Activated CD8-positive, alpha-beta memory T cell treated with anti-CD3 and anti-CD28 coated beads, Interleukin-2, amount 50 U/mL, for 4 hours (primary cell): ENCODE data around the gene C2orf78.
A peak's percentile ranks its signal among the peaks of the same experiment; 100 is the strongest.
"Not testable (repeated sequence)": the region's sequence is repeated elsewhere in the genome, so short reads cannot be mapped to it uniquely, and the experiment has no call there.

Experiments used
- DNase-seq: peaks from one replicate; pipeline ENCODE4 v3.0.0-alpha.2; 2020

The C2orf78 gene

GRCh38 chr2:73783883-73784282 is at the start of gene C2orf78:
C2orf78 (plus strand) TSS chr2:73784183; CDS start chr2:73784310, 127 bp downstream.
- DNase-seq, result not testable (repeated sequence)

- no peak for DNase-seq
Observed at GRCh38 chr2:73736378-73736777, 47.6 kb upstream of the C2orf78 start.

GRCh38 chr2:73736855-73737779 is 46.9 kb upstream of the C2orf78 start, which contains the start of gene TPRKB:
TPRKB (minus strand) TSS chr2:73737345; CDS start chr2:73734569, 2,776 bp downstream.
- peak; percentile 95 for DNase-seq

- DNase-seq, result no peak
Observed at GRCh38 chr2:73739101-73739500, 44.9 kb upstream of the C2orf78 start.

GRCh38 chr2:73740767-73741166 is 43.2 kb upstream of the C2orf78 start:
- no peak for DNase-seq

GRCh38 chr2:73746015-73746876 is 37.7 kb upstream of the C2orf78 start:
- no peak for DNase-seq

GRCh38 chr2:73746877-73747208 is 37.1 kb upstream of the C2orf78 start:
- DNase-seq, result no peak

- DNase-seq, result no peak
Observed at GRCh38 chr2:73749314-73749713, 34.7 kb upstream of the C2orf78 start.

GRCh38 chr2:73754332-73754731 is 29.7 kb upstream of the C2orf78 start:
- not testable (repeated sequence) for DNase-seq

GRCh38 chr2:73759285-73759764 is 24.7 kb upstream of the C2orf78 start:
- no peak for DNase-seq

GRCh38 chr2:73759904-73760303 is 24.1 kb upstream of the C2orf78 start:
- DNase-seq, result no peak

- DNase-seq, result no peak
Observed at GRCh38 chr2:73762571-73762970, 21.4 kb upstream of the C2orf78 start.

GRCh38 chr2:73764945-73765344 is 19.0 kb upstream of the C2orf78 start:
- no peak for DNase-seq

GRCh38 chr2:73766349-73766748 is 17.6 kb upstream of the C2orf78 start:
- DNase-seq, result no peak

GRCh38 chr2:73766994-73767393 is 17.0 kb upstream of the C2orf78 start:
- DNase-seq, result no peak

GRCh38 chr2:73770725-73771124 is 13.3 kb upstream of the C2orf78 start:
- no peak for DNase-seq

- DNase-seq, result no peak
Observed at GRCh38 chr2:73772819-73773218, 11.2 kb upstream of the C2orf78 start.

GRCh38 chr2:73776381-73776780 is 7.6 kb upstream of the C2orf78 start:
- no peak for DNase-seq

GRCh38 chr2:73776869-73777519 is 7.0 kb upstream of the C2orf78 start:
- DNase-seq, result no peak

GRCh38 chr2:73778867-73779466 is 5.0 kb upstream of the C2orf78 start:
- not testable (repeated sequence) for DNase-seq

- peak; percentile 97 for DNase-seq
Observed at GRCh38 chr2:73779467-73780236, 4.3 kb upstream of the C2orf78 start, which contains the start of gene DUSP11. DUSP11 (minus strand) TSS chr2:73780103; CDS start chr2:73779974, 129 bp downstream.

- no peak for DNase-seq
Observed at GRCh38 chr2:73780237-73780582, 3.8 kb upstream of the C2orf78 start.
